AG10803 (cell line): ENCODE measurements around the gene PPEF2.

ENCODE experiments used
- DNase-seq: peaks from one replicate; pipeline ENCODE4 v3.0.0; 2010; ENCODE audit warnings: low read depth
- H3K4me3 ChIP-seq: 2 replicates; pipeline ENCODE4 v1.5.1; 2011; ENCODE audit warnings: mild to moderate bottlenecking, low read length, control low read depth
- TF ChIP-seq, protein P1 (sequence below): conservative IDR thresholded peaks from 2 replicates; pipeline ENCODE4 v1.5.1; 2011; ENCODE audit warnings: mild to moderate bottlenecking, low read length, control low read depth, inconsistent platforms

PPEF2 gene

DNA sequence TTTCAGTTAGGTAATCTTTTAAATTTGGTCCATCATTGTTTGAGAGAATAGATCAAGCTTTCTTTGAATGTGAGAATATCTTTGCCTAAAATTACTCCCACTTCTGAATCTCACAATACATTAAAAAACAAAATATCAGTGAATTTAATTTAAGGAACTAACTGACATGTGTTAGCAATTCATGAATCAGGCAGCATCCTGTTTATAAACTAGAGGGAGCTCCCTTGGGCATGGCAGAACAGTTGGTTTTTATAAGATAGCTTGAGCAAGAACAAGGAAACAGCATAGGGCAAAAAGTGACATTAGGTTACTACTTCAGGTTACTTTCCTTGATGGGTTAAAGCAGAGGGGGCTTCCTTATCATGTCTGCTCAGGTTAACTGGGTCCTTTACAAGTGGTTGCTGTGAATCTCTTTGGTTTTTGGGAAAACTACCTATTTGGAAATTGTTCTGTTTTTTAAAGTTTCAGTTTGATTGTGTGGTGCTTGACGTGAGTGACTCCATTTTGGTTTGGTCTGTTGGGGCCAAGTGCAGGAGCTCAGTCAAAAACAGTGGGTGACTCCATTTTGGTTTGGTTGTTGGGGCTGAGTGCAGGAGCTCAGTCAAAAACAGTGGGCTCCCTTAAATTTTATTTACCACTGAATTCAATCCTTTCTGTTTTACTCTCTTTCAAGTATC, 68.0 kb downstream of the PPEF2 start:
- TF ChIP-seq, protein P1, sequence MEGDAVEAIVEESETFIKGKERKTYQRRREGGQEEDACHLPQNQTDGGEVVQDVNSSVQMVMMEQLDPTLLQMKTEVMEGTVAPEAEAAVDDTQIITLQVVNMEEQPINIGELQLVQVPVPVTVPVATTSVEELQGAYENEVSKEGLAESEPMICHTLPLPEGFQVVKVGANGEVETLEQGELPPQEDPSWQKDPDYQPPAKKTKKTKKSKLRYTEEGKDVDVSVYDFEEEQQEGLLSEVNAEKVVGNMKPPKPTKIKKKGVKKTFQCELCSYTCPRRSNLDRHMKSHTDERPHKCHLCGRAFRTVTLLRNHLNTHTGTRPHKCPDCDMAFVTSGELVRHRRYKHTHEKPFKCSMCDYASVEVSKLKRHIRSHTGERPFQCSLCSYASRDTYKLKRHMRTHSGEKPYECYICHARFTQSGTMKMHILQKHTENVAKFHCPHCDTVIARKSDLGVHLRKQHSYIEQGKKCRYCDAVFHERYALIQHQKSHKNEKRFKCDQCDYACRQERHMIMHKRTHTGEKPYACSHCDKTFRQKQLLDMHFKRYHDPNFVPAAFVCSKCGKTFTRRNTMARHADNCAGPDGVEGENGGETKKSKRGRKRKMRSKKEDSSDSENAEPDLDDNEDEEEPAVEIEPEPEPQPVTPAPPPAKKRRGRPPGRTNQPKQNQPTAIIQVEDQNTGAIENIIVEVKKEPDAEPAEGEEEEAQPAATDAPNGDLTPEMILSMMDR, result no peak
- no peak for DNase-seq
- H3K4me3 ChIP-seq, result no peak overlapping the region

DNA sequence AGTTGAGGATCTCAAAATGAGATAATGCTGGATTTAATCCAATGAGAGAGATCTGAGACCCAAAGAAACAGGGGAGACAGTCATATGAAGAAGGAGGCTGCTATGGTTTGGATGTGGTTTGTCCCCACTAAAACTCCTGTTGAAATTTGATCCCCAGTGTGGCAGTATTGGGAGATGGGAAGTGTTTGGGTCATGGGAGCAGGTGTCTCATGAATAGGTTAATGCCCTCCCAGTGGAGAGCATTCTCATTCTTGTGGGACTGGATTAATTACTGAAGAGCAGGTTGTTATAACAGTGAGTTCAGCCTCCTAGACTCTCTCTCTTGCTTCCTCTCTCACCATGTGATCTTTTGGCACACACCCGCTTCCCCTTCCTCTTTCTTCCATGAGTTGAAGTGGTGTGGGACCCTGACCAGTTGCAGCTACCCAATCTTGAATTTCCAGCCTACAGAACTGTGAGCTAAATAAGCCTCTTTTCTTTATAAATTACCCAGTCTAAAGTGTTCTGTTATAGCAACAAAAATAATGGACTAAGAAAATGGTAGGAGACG, 70.3 kb downstream of the PPEF2 start:
- DNase-seq, result no peak
- TF ChIP-seq, protein P1, result no peak
- H3K4me3 ChIP-seq, result no peak overlapping the region

DNA sequence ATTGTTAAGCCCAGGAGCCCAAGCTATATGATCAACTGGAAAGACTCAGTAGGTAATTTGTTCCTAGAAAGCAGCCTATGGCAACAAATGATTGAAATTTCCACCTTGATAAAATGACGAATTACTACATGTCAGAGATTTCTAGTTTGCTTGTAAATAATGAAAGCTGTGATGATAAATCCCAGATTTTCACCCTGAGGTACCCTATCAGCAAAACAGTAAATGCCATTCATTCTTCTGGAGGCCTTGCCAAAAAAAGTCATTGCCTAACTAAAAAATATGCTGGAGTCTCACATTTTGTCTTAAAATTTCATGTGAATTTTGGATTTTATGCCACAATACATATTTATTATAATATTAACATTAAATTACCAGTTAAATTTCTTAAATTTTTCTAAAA, 71.3 kb downstream of the PPEF2 start:
- TF ChIP-seq, protein P1, result no peak
- DNase-seq, result peak; percentile 29
- H3K4me3 ChIP-seq, result no peak overlapping the region

DNA sequence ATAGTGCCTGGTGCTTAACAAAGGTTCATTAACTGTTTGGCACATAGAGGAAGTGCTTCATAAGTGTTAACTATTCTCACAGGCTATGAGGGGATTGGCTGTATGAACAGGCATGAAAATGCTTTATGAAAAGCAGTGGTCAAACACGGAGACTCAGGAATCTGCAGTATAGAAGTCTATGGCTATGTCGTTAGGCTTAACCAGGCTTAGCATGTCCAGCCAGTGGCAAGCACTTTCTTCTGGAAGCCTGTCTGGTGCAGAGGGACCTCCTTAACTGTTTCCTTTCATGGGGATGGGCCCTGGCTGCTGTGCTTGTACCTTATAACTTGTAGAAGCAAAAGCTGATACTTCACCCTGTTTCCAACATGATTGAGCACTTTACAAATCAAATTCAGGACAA, 78.4 kb downstream of the PPEF2 start:
- no peak for DNase-seq
- TF ChIP-seq, protein P1, result no peak
- no peak overlapping the region for H3K4me3 ChIP-seq

DNA sequence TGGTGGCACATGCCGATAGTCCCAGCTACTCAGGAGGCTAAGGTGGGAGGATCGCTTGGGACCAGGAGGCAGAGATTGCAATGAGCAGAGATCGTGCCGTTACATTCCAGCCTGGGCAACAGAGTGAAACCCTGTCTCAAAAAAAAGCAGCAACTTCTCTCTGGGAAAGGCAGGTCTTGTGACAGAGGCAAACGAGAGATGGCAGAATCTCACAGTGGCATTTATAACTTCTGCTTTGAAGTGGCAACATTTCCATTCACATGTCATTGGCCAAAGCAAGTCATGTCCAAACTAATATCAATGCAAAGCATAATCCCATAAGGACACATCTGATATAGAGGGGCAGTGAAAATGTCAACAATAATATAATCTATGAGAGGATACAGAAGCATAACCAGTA, 79.8 kb downstream of the PPEF2 start:
- TF ChIP-seq, protein P1, result no peak
- H3K4me3 ChIP-seq, result no peak overlapping the region
- DNase-seq, result no peak

DNA sequence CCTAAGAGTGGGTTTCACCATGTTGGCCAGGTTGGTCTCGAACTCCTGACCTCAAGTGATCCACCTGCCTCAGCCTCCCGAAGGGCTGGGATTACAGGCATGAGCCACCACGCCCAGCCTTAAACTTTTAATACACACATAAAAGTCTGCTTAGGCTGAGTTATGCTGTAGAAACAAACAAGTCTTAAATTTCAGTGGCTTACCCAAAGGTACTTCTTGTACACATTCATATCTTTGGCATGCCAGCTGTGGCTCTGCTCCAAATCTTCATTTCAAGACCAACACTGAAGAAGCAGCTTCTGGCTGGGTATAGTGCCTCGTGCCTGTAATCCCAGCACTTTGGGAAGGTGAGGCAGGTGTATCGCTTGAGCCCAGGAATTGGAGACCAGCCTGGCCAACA, 80.3 kb downstream of the PPEF2 start:
- DNase-seq, result peak; percentile 58
- TF ChIP-seq, protein P1, result no peak
- no peak overlapping the region for H3K4me3 ChIP-seq

DNA sequence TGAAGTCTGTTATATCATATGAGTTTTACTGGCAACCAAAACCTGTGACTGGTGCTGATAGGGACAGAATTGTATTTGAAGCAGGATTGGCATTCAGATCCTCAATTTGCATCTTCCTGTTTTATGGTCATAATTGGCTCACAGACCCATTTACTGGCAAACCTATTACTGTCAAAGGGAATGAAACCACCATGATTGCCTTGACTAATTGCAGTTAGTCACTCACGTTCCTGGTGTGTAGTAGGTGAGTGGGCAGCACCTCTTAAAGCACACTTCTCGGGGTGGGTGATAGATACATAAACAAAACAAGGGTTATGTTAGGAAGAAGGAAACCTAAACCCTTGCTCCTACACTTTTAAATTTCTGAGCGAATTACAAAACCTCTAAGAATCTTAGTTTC, 81.0 kb downstream of the PPEF2 start:
- no peak for DNase-seq
- H3K4me3 ChIP-seq, result no peak overlapping the region
- TF ChIP-seq, protein P1, result no peak
